CD14-positive monocyte (primary cell): Measurements from ENCODE around the gene SMYD3. TPM values are rescaled to one million over a fixed set of nuclear protein-coding genes. Genes with fewer than 3 reads are reported as not detected.

Experiments used
- DNase-seq, 3 donors: peaks; one replicate each; pipeline ENCODE4 v3.0.0-alpha.2; 2011 to 2022
- H2AFZ ChIP-seq: 2 replicates; pipeline ENCODE4 v1.6.0; 2012; ENCODE audit warnings: mild to moderate bottlenecking, low read depth, low read length, inconsistent platforms; ENCODE audit not compliant: insufficient read depth, poor library complexity, severe bottlenecking
- H3K27ac ChIP-seq, 2 donors: 1 replicate in 1 of 2; 2 replicates in 1 of 2; pipeline ENCODE4 v1.5.1; 2012 to 2013; ENCODE audit warnings: low read length in 2 of 2, control low read depth in 1 of 2, inconsistent platforms in 1 of 2, low read depth in 1 of 2, mild to moderate bottlenecking in 1 of 2
- H3K27me3 ChIP-seq, 2 donors: one replicate each; pipeline versions ENCODE4 v1.6.0 to v1.6.1; 2011 to 2013; ENCODE audit warnings: low read length in 2 of 2; ENCODE audit not compliant: control insufficient read depth in 2 of 2, insufficient read depth in 2 of 2
- H3K36me3 ChIP-seq, 2 donors: replicated peaks in 1 of 2; 1 replicate in 1 of 2; 2 replicates in 1 of 2; pipeline versions ENCODE4 v1.5.1 to v1.6.1; 2012 to 2013; ENCODE audit warnings: low read length in 2 of 2, control low read depth in 1 of 2, inconsistent platforms in 1 of 2, mild to moderate bottlenecking in 1 of 2; ENCODE audit not compliant: insufficient read depth in 2 of 2, control insufficient read depth in 1 of 2
- H3K4me1 ChIP-seq, 2 donors: 1 replicate in 1 of 2; 2 replicates in 1 of 2; pipeline versions ENCODE4 v1.5.1 to v1.6.1; 2012 to 2013; ENCODE audit warnings: low read length in 2 of 2, control low read depth in 1 of 2, inconsistent platforms in 1 of 2, mild to moderate bottlenecking in 1 of 2, moderate library complexity in 1 of 2; ENCODE audit not compliant: insufficient read depth in 2 of 2, control insufficient read depth in 1 of 2
- H3K4me2 ChIP-seq: replicated peaks from 2 replicates; pipeline ENCODE3; 2012; ENCODE audit warnings: low read length, moderate library complexity, mild to moderate bottlenecking; ENCODE audit not compliant: poor library complexity, severe bottlenecking; ENCODE audit errors: extremely low read depth
- H3K4me3 ChIP-seq, 3 experiments: fragments of 200-600 bp in 1 of 3; sonication (generic) in 1 of 3; replicated peaks in 1 of 3; 1 replicate in 2 of 3; 2 replicates in 1 of 3; pipeline ENCODE4 v1.5.1; 2011 to 2013; ENCODE audit warnings: low read length in 3 of 3, mild to moderate bottlenecking in 3 of 3, control low read depth in 2 of 3, low read depth in 2 of 3, inconsistent platforms in 1 of 3, moderate library complexity in 1 of 3
- H3K79me2 ChIP-seq: 2 replicates; pipeline ENCODE4 v1.6.0; 2012; ENCODE audit warnings: mild to moderate bottlenecking, control low read depth, inconsistent platforms, low read length, moderate library complexity; ENCODE audit not compliant: insufficient read depth
- H3K9ac ChIP-seq: 2 replicates; pipeline ENCODE4 v1.6.0; 2017; ENCODE audit warnings: low read length, mild to moderate bottlenecking; ENCODE audit not compliant: insufficient read depth, poor library complexity, severe bottlenecking
- H3K9me3 ChIP-seq, 2 donors: replicated peaks in 1 of 2; 1 replicate in 1 of 2; 2 replicates in 1 of 2; pipeline versions ENCODE4 v1.5.1 to v1.6.1; 2012 to 2013; ENCODE audit warnings: low read length in 2 of 2, control low read depth in 1 of 2; ENCODE audit not compliant: control insufficient read depth in 1 of 2, insufficient read depth in 1 of 2
- H4K20me1 ChIP-seq: 2 replicates; pipeline ENCODE4 v1.6.0; 2012; ENCODE audit warnings: mild to moderate bottlenecking, low read length, control low read depth, moderate library complexity; ENCODE audit not compliant: insufficient read depth
- H3K27ac Mint-ChIP-seq, 7 donors: one replicate each; pipeline ENCODE4 v1.8.0; 2020; ENCODE audit warnings: mild to moderate bottlenecking in 7 of 7, mixed read lengths in 7 of 7, moderate library complexity in 6 of 7, inconsistent platforms in 2 of 7
- H3K27me3 Mint-ChIP-seq, 3 donors: one replicate each; pipeline ENCODE4 v1.8.0; 2021 to 2022; ENCODE audit warnings: low read depth in 3 of 3, mild to moderate bottlenecking in 3 of 3, mixed read lengths in 3 of 3, moderate library complexity in 3 of 3, inconsistent platforms in 1 of 3
- H3K36me3 Mint-ChIP-seq, 2 donors: one replicate each; pipeline ENCODE4 v1.8.0; 2020; ENCODE audit warnings: mixed read lengths in 2 of 2, inconsistent platforms in 1 of 2, mild to moderate bottlenecking in 1 of 2
- H3K4me1 Mint-ChIP-seq: one replicate; pipeline ENCODE4 v1.8.0; 2020; ENCODE audit warnings: mild to moderate bottlenecking, mixed read lengths
- H3K4me3 Mint-ChIP-seq, 2 donors: one replicate each; pipeline ENCODE4 v1.8.0; 2020; ENCODE audit warnings: mild to moderate bottlenecking in 2 of 2, mixed read lengths in 2 of 2, moderate library complexity in 1 of 2
- H3K9me3 Mint-ChIP-seq, 7 donors: one replicate each; pipeline ENCODE4 v1.8.0; 2020 to 2022; ENCODE audit warnings: mixed read lengths in 7 of 7, mild to moderate bottlenecking in 6 of 7, moderate library complexity in 6 of 7, inconsistent platforms in 2 of 7
- whole genome bisulfite sequencing: methylation state at CpG from one replicate; pipeline ENCODE4 v1.1.5; 2013; ENCODE audit warnings: missing lambda C conversion rate; ENCODE audit not compliant: insufficient coverage; 5-methylcytosine and 5-hydroxymethylcytosine counted together
- intact Hi-C, 2 donors: fragments of 100-400 bp; cut with micrococcal nuclease; formaldehyde crosslinking; loops; one replicate each; pipeline versions ENCODE4 v1.15.0 to v1.15.1; 2023
- polyA plus RNA-seq, 3 donors: library from polyadenylated mRNA; depleted of rRNA in 1 of 3; unstranded in 2 of 3; stranded (reverse) in 1 of 3; fragments of 300-500 nt in 2 of 3; fragments of >200 nt in 1 of 3; fragmentation: Illumina TruSeq in 2 of 3; gene quantifications; 1 replicate in 2 of 3; 2 replicates in 1 of 3; pipeline ENCODE4 v1.2.3, GENCODE V29; 2012 to 2021
- TF ChIP-seq, protein P1 (sequence below): fragments of 200-600 bp; IDR thresholded peaks from one replicate; pipeline ENCODE4 v1.8.0; 2022; ENCODE audit warnings: antibody characterized with exemption, mild to moderate bottlenecking

The SMYD3 gene
- polyA plus RNA-seq, 3 donors, result 2.7 to 8.4 (median 4.0) TPM

DNA sequence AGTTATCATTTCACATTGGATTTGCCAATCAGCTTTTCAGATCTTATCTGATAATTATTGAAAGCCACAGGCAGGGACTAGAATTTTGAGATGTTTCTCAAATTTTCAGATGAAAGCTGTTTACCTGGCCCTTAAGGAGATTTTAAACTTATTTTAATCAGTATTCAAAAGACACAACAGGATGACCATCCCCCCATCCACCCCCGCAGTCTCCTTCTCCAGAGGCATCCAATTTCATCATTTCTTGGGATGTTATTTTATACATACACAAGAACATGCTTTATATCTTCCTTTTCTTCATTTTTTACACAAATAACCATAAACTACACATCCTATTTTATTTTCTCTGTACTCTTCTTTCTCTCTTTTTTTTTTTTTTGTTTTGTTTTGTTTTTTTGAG is 470.9 kb downstream of the SMYD3 start:
- Histone ChIP-seq H3K36me3 (no peaks in the 10 kb centered on the region), H3K79me2 (no peaks in the 10 kb centered on the region), H3K4me3 (no peak overlapping the region), H3K9ac (no peak overlapping the region), H3K27ac (no peak overlapping the region), H2AFZ (no peak overlapping the region), H3K9me3 (no peaks in the 10 kb centered on the region), H4K20me1 (no peaks in the 10 kb centered on the region), H3K4me2 (no peak overlapping the region), H3K27me3 (no peaks in the 10 kb centered on the region), H3K4me1 (no peaks in the 10 kb centered on the region)
- H3K36me3 Mint-ChIP-seq, result no peaks in the 10 kb centered on the region
- intact Hi-C loops, result no loop called here
- no peaks in the 10 kb centered on the region for H3K9me3 Mint-ChIP-seq
- no peak overlapping the region for H3K27ac Mint-ChIP-seq
- DNase-seq, result no peak
- H3K27me3 Mint-ChIP-seq, result no peaks in the 10 kb centered on the region
- TF ChIP-seq, protein P1, sequence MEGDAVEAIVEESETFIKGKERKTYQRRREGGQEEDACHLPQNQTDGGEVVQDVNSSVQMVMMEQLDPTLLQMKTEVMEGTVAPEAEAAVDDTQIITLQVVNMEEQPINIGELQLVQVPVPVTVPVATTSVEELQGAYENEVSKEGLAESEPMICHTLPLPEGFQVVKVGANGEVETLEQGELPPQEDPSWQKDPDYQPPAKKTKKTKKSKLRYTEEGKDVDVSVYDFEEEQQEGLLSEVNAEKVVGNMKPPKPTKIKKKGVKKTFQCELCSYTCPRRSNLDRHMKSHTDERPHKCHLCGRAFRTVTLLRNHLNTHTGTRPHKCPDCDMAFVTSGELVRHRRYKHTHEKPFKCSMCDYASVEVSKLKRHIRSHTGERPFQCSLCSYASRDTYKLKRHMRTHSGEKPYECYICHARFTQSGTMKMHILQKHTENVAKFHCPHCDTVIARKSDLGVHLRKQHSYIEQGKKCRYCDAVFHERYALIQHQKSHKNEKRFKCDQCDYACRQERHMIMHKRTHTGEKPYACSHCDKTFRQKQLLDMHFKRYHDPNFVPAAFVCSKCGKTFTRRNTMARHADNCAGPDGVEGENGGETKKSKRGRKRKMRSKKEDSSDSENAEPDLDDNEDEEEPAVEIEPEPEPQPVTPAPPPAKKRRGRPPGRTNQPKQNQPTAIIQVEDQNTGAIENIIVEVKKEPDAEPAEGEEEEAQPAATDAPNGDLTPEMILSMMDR, result no peak
- WGBS, result 100% methylated on average over 1 of the region's 1 CpG
- H3K4me3 Mint-ChIP-seq, result no peak overlapping the region
- H3K4me1 Mint-ChIP-seq, result peaks cover 1% of the 10 kb centered on the region

DNA sequence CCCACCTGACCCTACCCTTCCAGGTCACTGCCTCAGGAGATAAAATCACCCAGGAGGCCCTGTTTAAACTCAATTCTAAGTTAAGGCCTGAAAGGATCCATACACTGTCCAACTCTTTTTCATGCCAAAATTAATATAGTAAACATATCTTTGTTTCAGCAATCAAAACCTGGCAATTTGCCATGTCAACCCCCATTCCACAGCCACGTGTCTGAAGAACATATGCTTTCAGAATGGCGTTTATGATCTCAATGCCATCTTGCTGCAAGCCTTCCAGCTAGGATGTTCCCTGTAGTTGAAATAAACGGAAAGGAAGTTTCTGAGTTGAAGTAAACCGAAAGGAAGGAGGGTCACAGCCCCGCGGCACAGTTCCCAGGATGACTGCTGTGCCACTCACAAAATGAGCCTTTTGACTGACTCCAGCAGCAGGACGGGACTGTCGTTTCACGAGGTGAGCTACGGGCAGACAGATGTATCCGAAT is 472.0 kb downstream of the SMYD3 start:
- no peak overlapping the region for H3K9ac ChIP-seq
- no peaks in the 10 kb centered on the region for H3K9me3 ChIP-seq
- no peaks in the 10 kb centered on the region for H3K36me3 Mint-ChIP-seq
- peaks cover 1% of the 10 kb centered on the region for H3K4me1 Mint-ChIP-seq
- H3K27me3 Mint-ChIP-seq, result no peaks in the 10 kb centered on the region
- no peak overlapping the region for H3K27ac ChIP-seq
- no peaks in the 10 kb centered on the region for H3K4me1 ChIP-seq
- H3K4me3 Mint-ChIP-seq, result no peak overlapping the region
- no peaks in the 10 kb centered on the region for H3K27me3 ChIP-seq
- H3K27ac Mint-ChIP-seq, result no peak overlapping the region
- H3K4me2 ChIP-seq, result no peak overlapping the region
- H2AFZ ChIP-seq, result no peak overlapping the region
- WGBS, result 96% methylated on average over 9 of the region's 11 CpGs
- H3K9me3 Mint-ChIP-seq, result no peaks in the 10 kb centered on the region
- H3K4me3 ChIP-seq, result no peak overlapping the region
- TF ChIP-seq, protein P1, result no peak
- no peaks in the 10 kb centered on the region for H3K79me2 ChIP-seq
- no peak for DNase-seq
- H3K36me3 ChIP-seq, result no peaks in the 10 kb centered on the region
- no peaks in the 10 kb centered on the region for H4K20me1 ChIP-seq
- intact Hi-C loops, result no loop called here
